Measurements from ENCODE around the gene DKC1. TPM values are rescaled to one million over a fixed set of nuclear protein-coding genes. Genes with fewer than 3 reads are reported as not detected.
A peak's percentile ranks its signal among the peaks of the same experiment; 100 is the strongest.

Gene DKC1
- total and polyA plus RNA-seq, 8 donors = 16.8 to 31.4 (median 25.0) TPM

- ATAC-seq = peak in 3 of 4 donors; percentile 14 to 36 (median 18)
- DNase-seq = peak in 2 of 6 donors; percentile 23 to 57
- H3K4me3 ChIP-seq = peak overlapping the region in 2 of 4 donors; percentile 36 to 46
- no peaks in the 10 kb centered on the region for H3K9me3 ChIP-seq
- intact Hi-C loops (cut with DNase I) = no loop called here
- peaks cover 0 to 7% (median 2%) of the 10 kb centered on the region in 4 donors for H3K27me3 ChIP-seq
- H3K4me1 ChIP-seq = no peaks in the 10 kb centered on the region
- H3K36me3 ChIP-seq = no peaks in the 10 kb centered on the region
- FAIRE-seq = no peak
- no peak for TF ChIP-seq CTCF (IDR thresholded peaks at IDR 0.05)
- 7 to 32% methylated on average over 13 to 16 of the region's 20 CpGs for WGBS, 2 donors
- peak overlapping the region in 1 of 4 donors; percentile 23 for H3K27ac ChIP-seq
Measured at GRCh38 chrX:154751203-154751668, 11.4 kb upstream of the DKC1 start.

- no peak for FAIRE-seq
- intact Hi-C loops (cut with DNase I) = no loop called here
- 24 to 38% methylated on average over 9 of the region's 9 CpGs for WGBS, 2 donors
Measured at GRCh38 chrX:154751669-154752271, 10.9 kb upstream of the DKC1 start.

GRCh38 chrX:154758696-154759095, 4.0 kb upstream of the DKC1 start:
- intact Hi-C loops (cut with DNase I) = no loop called here
- no peaks in the 10 kb centered on the region for H3K4me1 ChIP-seq
- FAIRE-seq = no peak
- no peak for ATAC-seq
- H3K4me3 ChIP-seq = no peak overlapping the region
- no peak for TF ChIP-seq CTCF (IDR thresholded peaks at IDR 0.05)
- H3K9me3 ChIP-seq = no peaks in the 10 kb centered on the region
- no peaks in the 10 kb centered on the region for H3K36me3 ChIP-seq
- 66 to 80% methylated on average over 4 of the region's 4 CpGs for WGBS, 2 donors
- no peak overlapping the region for H3K27ac ChIP-seq
- H3K27me3 ChIP-seq = no peaks in the 10 kb centered on the region
- DNase-seq = no peak

More at GRCh38 chrX:154751669-154752271, 10.9 kb upstream of the DKC1 start:
- Histone ChIP-seq H3K9me3 (no peaks in the 10 kb centered on the region), H3K27ac (no peak overlapping the region), H3K27me3 (peaks cover 0 to 7% (median 2%) of the 10 kb centered on the region in 4 donors), H3K36me3 (no peaks in the 10 kb centered on the region), H3K4me1 (no peaks in the 10 kb centered on the region), H3K4me3 (peak overlapping the region in 1 of 4 donors; percentile 46)
- DNase-seq = no peak
- ATAC-seq = peak in 2 of 4 donors; percentile 46 to 56
- TF ChIP-seq CTCF (IDR thresholded peaks at IDR 0.05) = no peak

- Histone ChIP-seq H3K36me3 (peaks cover 0 to 8% (median 0%) of the 10 kb centered on the region in 3 donors), H3K4me1 (no peaks in the 10 kb centered on the region), H3K27ac (peak overlapping the region in 3 of 4 donors; percentile 48 to 67 (median 61)), H3K9me3 (no peaks in the 10 kb centered on the region), H3K27me3 (no peaks in the 10 kb centered on the region), H3K4me3 (peak overlapping the region in 3 of 4 donors; percentile 7 to 60 (median 51))
- DNase-seq (no peak), FAIRE-seq (peak; percentile 72), ATAC-seq (no peak)
- TF ChIP-seq CTCF (IDR thresholded peaks at IDR 0.05) = no peak
- 3 to 43% methylated on average over 11 of the region's 11 CpGs for WGBS, 2 donors
- intact Hi-C loops (cut with DNase I) = no loop called here
Measured at GRCh38 chrX:154761977-154762536, 607 bp upstream of the DKC1 start.

GRCh38 chrX:154774622-154775021, 12.0 kb downstream of the DKC1 start:
- FAIRE-seq (no peak), DNase-seq (no peak), ATAC-seq (no peak)
- intact Hi-C loops (cut with DNase I) = no loop called here
- Histone ChIP-seq H3K4me1 (no peaks in the 10 kb centered on the region), H3K36me3 (peaks cover 0 to 5% (median 0%) of the 10 kb centered on the region in 3 donors), H3K27ac (no peak overlapping the region), H3K27me3 (no peaks in the 10 kb centered on the region), H3K4me3 (no peak overlapping the region), H3K9me3 (no peaks in the 10 kb centered on the region)
- 75 to 82% methylated on average over 5 of the region's 5 CpGs for WGBS, 2 donors
- no peak for TF ChIP-seq CTCF (IDR thresholded peaks at IDR 0.05)
